HG03135 (cell line): ENCODE measurements around the gene HSPG2.

Experiments
- ATAC-seq: cut with Tn5 transposase; IDR thresholded peaks from one replicate; pipeline ENCODE4 v1.9.1; 2021; ENCODE audit warnings: mild to moderate bottlenecking, moderate library complexity; ENCODE audit not compliant: unreplicated experiment

Gene HSPG2

DNA sequence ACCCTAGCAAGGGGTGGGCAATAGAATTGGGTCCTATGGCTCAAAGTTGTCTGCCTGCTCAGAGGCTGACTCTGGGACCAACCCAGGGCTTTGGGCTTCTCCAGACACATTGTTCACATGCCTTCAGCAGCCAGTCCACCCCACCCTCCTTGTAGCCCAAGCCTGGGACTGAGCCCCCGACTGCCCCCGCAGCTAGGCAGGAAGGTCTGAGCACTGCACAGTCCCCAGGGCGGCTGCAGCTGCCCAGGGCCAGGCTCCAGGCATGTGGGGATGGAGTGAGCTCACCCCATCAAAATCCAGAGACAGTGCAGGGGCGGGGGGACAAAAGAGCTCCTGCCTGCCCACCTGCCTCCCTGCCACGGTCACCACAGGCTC is 35.6 kb downstream of the HSPG2 start:
- no peak for ATAC-seq

DNA sequence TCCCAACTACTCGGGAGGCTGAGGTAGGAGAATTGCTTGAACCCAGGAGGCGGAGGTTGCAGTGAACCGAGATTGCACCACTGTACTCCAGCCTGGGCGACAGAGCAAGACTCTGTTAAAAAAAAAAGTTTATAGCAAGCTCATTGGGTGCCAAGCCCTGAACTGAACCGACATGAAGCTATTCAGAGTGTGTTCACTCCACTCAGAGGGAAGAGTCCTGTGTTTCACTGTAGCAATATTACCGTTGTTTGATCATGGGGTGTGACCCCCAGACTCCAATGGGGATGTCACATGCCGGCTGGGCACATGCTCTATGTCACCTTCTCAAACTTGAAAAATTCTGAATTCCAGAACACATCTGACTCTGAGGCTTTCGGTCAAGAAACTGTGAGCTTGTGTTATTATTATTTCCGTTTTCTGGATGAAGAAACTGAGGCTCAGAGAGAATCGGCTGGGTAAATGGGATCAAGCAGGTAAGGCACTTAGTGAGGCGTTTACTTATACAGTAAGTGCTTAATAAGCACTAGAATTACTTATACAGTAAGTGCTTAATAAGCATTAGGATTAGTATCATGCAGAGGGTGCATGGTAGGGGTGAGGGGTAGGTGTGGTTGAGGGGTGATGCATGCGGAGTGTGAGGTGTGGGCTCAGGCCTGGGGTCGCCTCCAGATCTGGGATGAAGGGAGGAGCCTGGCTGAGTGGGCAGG is 36.2 kb downstream of the HSPG2 start:
- ATAC-seq, result no peak

DNA sequence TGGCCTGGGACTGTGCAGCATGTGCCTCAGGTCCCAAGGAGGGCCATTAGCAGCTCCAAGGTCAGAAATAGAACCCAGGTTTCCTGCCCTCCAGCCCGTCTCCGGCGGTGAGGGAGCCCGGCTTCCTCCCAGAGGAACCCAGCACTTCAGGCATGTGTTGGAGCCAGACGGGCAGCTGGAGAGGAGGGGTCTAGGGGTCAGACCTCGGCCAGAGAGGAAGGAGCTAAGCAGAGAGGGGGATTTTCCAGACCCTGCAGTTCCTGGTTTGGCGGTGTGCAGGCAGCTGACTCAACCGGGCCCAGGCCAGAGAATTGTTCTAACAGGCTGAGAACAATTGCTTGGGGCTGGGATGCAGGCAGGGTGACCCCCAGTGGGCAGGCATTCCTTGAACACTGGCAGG is 37.1 kb downstream of the HSPG2 start:
- ATAC-seq, result no peak

DNA sequence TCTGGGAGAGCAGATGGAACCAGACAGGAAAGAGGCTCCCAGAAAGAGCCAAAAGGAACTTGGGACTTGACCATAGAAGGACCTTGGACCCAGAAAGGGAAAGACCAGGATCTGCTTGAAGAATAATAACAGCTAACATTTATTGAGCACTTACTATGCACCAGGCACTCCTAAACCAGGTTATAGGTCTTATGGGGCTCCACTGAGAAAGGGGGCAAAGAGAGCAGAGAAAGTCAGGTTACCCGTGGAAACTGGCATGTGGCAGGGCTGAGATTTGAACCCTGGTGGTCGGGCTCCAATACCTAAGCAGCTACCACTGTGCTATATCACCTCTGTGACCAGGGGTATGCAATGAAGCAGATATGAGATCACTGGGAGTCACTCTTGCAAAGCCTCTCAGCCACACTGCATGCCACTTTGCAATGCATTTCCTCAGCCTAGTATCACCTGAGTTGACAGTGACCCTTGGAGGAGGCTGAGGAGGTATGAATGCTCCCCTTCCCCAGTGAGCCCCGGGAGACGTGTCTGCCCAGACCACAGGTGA is 37.8 kb downstream of the HSPG2 start:
- no peak for ATAC-seq

DNA sequence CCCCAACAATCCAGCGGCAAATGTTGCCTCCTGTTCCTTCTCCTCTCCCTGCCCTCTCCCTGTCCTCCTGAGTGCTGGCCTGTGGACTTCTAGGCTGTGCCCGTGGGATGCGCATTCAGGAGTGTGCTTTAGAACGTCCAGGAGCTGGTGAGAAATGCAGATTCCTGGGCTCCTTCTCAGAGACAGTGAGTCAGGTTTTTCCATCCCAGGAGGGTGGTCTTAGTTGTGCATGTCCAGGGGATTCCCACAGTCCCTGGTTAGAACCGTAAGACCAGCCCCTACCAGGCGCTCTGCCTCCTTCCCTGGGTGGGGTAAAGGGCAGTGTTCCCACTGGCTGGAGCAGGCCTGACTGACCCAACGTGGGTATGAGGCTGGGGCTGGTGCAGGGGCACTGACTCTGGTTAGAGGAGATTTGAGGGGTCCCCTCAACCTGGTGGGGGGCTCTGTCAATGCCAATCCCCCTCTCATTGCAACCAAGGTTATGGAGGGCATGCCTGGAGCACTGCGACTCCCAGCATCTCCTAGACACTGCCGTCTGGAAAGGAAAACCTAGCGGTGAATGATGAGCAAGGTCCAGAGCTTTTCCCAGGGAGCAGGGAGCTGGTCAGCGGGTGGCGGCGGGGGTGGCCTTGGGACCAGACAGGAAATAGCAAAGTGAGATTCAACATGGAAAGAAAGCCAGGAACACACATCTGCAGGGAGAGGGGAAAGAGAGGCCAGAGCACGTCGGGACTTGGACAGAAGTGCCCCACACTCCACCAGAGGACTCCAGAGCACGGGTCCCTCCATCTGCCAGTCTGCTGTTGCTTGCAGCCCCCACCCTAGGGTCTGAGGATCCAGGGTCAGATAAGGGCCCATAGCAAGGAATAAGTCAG is 38.5 kb downstream of the HSPG2 start:
- ATAC-seq, result no peak

DNA sequence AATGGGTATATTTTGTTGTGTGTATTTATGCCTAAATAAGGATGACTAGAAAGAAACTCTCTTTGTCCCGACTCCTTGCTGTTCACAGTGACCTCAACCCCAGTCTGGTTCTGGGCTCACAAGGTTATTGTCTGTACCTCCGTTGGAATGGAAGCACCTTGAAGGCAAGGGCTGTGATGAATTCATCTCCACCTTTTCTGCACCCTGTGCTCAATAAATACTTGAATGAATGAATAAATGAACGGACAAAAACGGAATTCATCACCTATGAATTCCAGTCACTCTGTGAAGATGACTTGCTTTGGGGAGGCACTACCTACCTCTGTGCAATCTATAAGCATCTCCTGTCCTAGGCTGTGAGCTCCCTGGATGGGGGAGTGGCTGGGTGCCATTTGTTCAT is 39.3 kb downstream of the HSPG2 start:
- ATAC-seq, result no peak

DNA sequence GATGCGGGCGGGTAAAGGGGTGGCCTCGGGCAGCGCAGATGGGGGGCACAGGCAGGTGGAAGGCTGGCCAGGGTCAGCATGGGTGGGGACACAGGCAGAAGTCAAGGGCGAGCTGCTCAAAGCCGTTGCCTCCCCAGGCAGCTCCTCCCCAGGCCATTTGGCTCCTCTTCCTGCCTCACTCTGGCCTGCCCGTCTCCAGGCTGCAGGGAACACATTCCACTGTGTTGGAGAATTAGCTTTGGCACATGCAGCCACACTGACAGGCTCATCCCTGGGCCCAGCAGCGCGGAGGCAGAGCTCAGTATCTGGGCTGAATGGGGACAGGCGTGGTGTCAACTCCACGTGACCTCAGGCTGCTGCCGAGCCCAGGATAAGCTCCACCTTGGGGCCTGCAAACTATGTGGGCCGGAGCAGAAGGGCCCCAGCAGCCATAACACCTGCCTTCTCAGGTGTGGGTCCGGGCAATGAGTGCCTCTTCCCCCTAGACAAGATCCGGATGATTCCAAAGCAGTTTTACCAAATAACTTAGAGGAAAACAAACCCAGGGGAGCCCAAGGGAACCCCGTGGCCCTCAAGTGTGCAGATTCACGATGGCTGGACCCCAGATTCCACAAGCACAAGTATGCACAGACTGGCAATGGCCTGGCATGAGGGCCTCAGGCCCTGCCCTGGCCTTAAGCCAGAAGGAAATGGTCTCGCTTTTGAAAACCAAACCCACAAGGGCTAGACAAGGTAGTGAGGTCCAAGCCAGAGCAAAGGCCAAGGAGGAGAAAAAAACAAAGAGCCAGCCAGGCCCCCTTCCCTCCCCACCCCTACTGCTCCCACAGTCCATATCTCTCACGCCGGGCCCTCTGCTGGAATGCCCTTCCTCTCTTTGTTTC is 40.2 kb downstream of the HSPG2 start:
- no peak for ATAC-seq

DNA sequence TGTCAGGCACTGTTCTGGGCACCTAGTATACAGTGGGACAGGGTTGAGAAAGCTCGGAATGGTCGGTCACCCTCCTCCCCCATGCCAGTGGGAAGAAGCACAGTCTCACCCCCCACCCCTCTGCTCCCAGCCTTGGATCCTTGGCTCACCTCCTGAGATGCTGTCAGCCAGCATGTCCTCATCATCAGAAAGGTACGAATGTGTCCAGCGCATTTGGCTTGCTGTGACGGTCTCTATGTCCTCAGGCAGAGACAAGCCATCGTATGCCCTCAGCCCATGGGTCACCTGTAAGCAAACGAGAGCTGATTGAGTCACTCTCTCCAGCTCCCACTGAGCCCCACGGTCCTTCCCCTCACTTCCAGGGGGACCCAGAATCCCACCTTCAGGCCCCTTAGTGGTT is 41.1 kb downstream of the HSPG2 start:
- no peak for ATAC-seq

DNA sequence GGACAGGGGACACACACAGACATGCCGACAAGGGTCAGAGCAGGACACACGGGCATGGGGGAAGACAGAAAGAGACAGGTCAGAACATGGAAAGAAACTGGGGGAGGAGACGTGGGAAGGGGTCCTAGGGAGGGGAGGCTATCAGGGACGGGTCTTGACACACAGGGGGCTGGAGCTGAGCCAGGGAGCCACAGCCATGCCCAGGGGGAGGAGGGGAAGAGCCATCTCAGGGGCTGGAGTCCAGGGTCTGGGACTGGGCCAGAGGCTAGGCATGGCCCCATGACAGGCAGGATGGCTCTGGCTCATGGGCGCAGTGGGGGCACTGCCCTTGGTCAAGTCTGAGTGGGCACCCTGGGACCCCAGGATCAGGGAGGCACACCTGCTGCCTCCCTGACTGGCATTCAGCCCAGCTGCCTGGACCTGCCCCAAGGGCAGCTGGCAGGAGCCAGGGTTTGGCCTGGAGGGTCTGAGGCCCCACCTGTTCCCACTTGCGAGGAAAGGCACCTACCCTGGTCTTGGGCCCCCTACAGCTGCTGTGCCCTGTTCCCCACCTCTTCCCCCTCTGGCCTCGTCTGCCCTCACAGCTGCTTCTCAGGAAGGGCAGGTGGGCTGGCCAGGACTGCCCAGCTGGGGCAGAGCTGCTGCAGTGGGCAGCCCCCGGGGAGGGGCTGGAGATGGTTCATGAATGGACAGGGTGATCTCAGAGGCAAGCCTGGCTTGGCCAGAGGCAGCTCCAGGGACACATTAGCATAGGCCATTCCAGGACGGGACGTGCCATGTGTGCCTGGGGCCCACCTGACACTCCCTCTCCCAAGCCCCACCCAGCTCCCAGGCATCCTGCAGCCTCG is 42.9 kb downstream of the HSPG2 start:
- no peak for ATAC-seq

DNA sequence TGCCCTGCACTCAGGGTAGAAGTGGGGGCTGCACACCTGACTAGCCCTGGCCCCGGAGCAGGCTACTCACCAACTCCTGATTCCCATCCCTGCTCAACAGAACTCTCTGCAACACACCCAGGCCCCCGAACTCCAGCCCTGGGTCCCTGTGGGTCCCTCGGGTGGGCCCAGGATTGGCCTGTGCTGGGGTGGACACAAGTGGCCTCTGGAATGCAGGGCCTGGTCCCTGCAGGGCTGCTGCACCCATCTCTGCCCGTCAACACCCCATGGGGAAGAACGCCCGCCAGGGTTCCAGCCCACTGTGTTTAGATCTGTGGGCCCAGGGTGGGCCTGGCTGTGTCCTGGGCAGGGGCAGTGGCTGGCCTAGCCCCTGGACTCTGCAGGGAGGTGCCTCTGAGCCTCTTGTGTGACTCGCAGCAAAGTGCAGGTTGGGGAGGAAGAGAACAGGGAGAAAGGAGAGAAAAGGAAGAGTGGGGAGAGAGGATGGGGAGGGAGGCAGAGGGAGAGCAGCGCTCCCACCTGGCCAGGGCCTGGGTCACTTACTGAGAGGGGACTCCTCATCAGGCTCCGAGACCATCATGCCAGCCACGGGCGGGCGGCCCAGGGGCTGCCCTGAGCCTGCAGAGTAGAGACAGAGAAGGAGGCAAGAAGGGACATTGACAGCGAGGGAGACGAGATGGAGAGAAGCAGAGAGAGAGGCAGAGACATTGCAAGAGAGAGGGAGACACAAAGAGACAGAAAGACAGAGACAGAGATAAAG is 43.9 kb downstream of the HSPG2 start:
- ATAC-seq, result no peak

DNA sequence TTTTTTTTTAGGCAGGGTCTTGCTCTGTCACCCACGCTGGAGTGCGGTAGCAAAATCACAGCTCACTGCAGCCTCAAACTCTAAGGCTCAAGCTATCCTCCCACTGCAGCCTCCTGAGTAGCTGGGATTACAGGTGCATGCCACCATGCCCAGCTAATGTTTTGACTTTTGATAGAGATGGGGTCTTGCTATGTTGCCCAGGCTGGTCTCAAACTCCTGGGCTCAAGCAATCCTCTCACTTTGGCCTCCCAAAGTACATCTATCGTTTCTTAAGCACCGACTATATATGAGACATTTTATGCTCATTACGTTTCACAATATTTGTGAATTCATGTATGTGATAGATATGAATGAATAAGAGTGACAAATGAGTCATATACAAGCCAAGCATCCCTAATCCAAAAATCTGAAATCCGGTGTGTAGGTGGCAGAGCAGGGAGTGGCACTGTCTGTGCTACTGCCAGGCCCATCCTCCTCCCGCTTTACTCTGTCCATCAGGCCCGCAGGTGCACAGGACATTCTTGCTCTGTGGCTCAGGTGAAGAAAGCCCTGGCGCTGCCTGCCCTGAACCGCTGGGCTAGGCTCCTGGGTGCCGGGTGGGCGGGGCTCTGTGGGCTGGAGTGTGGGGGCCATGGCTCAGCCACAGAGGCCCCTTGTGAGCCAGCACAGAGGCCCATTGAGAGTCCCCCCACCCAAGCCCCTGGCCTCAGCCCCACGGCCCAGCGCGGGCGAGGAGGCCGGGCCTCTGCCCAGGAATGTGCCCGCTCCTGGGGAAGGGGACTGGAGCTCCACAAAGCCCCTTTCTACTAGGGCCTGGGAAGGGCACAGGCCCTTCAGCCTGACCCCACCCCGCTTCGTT is 45.3 kb downstream of the HSPG2 start:
- no peak for ATAC-seq

DNA sequence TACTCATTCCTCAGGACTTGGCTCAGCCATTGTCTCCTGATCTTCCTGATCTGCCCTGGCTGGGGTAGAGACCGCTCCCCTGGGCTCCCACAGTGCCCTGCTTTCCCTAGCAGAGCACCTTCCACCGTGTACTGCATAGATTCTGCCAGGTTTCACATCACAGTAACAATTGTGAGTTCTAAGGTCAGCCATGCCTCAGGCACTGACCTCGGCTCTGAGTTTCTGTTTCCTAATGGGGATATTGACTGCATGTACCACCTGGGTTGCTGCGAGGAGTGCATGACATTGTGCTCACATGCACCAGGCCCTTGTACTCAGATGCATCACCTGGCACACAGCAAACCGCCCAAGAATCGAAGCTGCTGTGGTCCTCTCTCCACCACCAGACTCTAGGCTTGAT is 46.0 kb downstream of the HSPG2 start:
- ATAC-seq, result no peak

DNA sequence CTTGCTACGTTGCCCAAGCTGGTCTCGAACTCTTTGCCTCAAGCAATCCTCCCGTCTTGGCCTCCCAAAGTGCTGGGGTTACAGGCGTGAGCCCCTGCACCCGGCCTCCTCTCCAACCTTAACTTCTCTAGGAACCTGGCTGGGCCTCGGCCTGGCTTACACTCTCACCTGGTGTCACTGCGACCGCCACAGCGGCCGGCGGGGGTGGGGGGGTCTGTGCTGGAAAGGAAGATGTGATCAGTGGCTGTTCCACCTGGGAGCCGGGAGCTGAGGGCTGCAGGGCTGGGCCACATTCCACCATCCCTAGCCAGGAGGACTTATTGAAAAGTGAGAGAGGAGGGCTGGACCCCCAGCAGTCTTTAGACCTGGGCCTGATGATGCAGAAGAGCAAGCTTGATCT is 48.6 kb downstream of the HSPG2 start:
- no peak for ATAC-seq

DNA sequence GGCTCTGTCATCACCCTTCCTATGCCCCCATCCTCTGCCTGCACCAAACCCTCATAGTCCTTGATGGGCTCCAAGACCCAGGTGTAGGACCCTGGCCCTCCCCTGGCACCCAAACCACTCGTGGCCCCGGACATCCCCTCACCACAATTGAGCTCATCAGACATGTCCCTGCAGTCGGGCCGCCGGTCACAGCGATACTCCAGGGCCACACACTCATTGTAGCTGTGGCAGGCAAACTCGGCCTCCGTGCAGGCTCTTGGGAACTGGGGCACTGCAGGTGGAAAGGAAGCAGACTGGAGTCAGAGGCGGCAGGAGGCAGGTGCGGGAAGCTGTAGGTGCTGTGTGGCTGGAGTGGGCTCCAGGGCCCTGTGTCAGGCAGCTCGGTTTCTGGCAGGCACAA is 49.3 kb downstream of the HSPG2 start:
- ATAC-seq, result no peak

DNA sequence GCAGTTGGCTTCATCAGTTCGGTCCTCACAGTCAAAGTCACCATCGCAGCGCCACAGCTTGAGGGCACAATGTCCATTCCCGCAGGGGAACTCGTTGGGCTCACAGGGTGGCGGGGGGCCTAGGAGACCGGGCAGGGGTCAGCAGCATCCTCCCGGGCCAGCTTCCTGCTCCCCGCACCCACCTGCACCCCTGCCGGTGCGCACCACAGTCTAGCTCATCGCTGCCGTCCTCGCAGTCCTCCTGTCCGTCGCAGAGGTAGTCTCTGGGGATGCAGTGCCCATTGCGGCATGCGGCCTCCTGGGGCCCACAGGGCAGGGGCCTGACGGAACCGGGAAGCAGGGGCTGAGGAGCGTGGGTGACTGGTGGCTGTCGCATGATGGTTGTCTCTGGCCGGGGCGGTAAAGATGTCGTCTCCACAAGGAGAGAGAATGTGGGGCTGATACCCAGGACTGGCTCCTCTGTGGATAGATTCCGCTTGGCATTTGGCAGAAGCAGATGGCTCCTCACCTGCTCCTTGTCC is 49.8 kb downstream of the HSPG2 start:
- no peak for ATAC-seq

DNA sequence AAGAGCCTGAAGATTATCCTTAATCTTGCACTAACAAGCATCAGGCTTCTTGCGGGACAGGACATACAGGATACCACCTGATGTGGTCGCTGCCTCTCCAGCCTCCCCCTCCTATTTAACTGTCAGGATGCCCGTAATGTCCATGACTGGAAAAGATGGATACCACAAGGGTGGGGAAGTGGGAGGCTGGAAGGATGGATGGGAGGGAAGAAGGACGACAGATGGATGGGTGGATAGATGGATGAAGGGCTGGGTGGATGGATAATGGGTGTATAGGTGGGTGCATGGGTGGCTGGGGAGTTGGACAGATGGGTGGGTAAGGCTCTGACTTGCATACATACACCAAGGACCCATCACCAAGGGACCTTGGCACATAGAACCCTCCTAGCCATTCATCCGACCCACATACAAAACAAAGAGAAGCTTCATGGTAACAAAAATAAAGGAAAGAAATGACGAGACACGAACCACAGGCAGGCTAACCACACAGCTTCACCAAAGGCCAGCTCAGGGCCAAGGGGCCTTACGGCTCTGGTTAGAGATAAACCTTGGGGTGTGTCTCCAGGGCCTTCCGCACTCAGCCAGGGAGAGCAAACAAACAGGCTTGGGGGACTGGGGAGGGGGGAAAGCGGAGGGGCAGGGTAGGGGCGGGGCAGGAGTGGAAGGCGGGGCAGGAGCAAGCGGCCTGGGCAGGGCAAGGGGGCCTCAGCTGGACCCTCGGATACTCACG is 50.5 kb downstream of the HSPG2 start:
- no peak for ATAC-seq

DNA sequence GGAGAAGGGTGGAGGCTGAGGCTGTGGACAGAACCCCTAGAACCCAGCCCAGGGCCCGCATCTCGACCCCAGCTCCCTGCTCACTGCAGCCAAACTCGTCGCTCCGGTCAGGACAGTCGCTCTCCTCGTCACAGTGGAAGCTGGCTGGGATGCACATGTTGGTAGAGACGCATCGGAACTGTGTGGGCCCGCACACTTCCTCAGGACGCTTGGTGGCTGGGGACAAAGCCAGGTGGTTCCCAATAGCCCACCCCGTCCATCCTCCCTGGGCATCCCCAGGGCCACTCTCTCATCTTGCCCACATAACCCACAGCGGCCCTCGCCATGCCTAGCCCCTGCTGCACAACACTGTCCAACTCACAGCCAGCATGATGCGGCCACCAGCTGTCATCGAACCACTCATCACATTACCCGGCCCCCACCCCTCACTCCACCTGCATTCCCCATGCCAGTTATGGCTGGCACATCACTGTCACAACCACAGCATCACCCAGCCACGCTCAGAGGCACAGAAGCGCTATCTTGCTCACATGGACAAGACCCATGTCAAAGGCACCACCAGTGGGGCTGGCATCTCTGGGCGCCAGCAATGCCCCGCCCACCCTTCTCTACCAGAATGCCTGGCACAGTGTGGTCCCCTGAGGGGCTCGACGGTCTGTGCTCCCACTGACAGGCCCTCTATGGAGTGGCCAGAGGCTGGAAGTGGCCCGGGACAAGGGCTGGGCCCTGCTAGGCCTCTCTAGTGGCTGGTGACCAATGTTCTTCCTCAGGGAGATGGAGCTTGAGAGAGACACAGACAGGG is 51.7 kb downstream of the HSPG2 start:
- ATAC-seq, result no peak
